Measurements from ENCODE around the gene IFFO2.

IFFO2 gene

GRCh38 chr1:18872071-18872611 is 84.3 kb downstream of the IFFO2 start:
- TF ChIP-seq SIN3A (IDR thresholded peaks at IDR 0.05; ENCODE audit: borderline replicate concordance, insufficient read depth, low read length), result no peak
- no peak for TF ChIP-seq REST (IDR thresholded peaks at IDR 0.05; ENCODE audit: insufficient read depth in 1 of 2, low read depth in 2 of 2, low read length in 2 of 2)
- no peak for TF ChIP-seq FOXP2 (optimal IDR thresholded peaks at IDR 0.05; ENCODE audit: borderline replicate concordance, extremely low read depth, extremely low read length, insufficient read depth)
- TF ChIP-seq POLR2AphosphoS5 (IDR thresholded peaks at IDR 0.05; ENCODE audit: low read depth, low read length), result no peak
- no peak for TF ChIP-seq TAF1 (IDR thresholded peaks at IDR 0.05; ENCODE audit: borderline replicate concordance, insufficient read depth, low read length)

GRCh38 chr1:18871401-18872070 is 84.9 kb downstream of the IFFO2 start:
- TF ChIP-seq FOXP2 (optimal IDR thresholded peaks at IDR 0.05; ENCODE audit: borderline replicate concordance, extremely low read depth, extremely low read length, insufficient read depth) (no peak), TAF1 (IDR thresholded peaks at IDR 0.05; ENCODE audit: borderline replicate concordance, insufficient read depth, low read length) (no peak), SIN3A (IDR thresholded peaks at IDR 0.05; ENCODE audit: borderline replicate concordance, insufficient read depth, low read length) (no peak), POLR2AphosphoS5 (IDR thresholded peaks at IDR 0.05; ENCODE audit: low read depth, low read length) (no peak), REST (IDR thresholded peaks at IDR 0.05; ENCODE audit: insufficient read depth in 1 of 2, low read depth in 2 of 2, low read length in 2 of 2) (no peak)

- TF ChIP-seq FOXP2 (optimal IDR thresholded peaks at IDR 0.05; ENCODE audit: borderline replicate concordance, extremely low read depth, extremely low read length, insufficient read depth) (no peak), TAF1 (IDR thresholded peaks at IDR 0.05; ENCODE audit: borderline replicate concordance, insufficient read depth, low read length) (no peak), POLR2AphosphoS5 (IDR thresholded peaks at IDR 0.05; ENCODE audit: low read depth, low read length) (no peak), REST (IDR thresholded peaks at IDR 0.05; ENCODE audit: insufficient read depth in 1 of 2, low read depth in 2 of 2, low read length in 2 of 2) (no peak), SIN3A (IDR thresholded peaks at IDR 0.05; ENCODE audit: borderline replicate concordance, insufficient read depth, low read length) (no peak)
These were observed 85.5 kb downstream of the IFFO2 start for GRCh38 chr1:18870957-18871356.

GRCh38 chr1:18869847-18870594 is 86.5 kb downstream of the IFFO2 start:
- TF ChIP-seq SIN3A (IDR thresholded peaks at IDR 0.05; ENCODE audit: borderline replicate concordance, insufficient read depth, low read length), result no peak

GRCh38 chr1:18868801-18869424 is 87.6 kb downstream of the IFFO2 start:
- TF ChIP-seq SIN3A (IDR thresholded peaks at IDR 0.05; ENCODE audit: borderline replicate concordance, insufficient read depth, low read length) (no peak), POLR2AphosphoS5 (IDR thresholded peaks at IDR 0.05; ENCODE audit: low read depth, low read length) (no peak), REST (IDR thresholded peaks at IDR 0.05; ENCODE audit: insufficient read depth in 1 of 2, low read depth in 2 of 2, low read length in 2 of 2) (no peak), TAF1 (IDR thresholded peaks at IDR 0.05; ENCODE audit: borderline replicate concordance, insufficient read depth, low read length) (no peak), FOXP2 (optimal IDR thresholded peaks at IDR 0.05; ENCODE audit: borderline replicate concordance, extremely low read depth, extremely low read length, insufficient read depth) (no peak)
